Erythroblast (primary cell): ENCODE results near the gene AUTS2.

Experiments
- GATA1 ChIP-seq: IDR thresholded peaks from 2 replicates; pipeline ENCODE4 v1.6.1; 2011; ENCODE audit warnings: low read depth, mild to moderate bottlenecking, control low read depth, low read length, moderate library complexity
- POLR2A ChIP-seq: IDR thresholded peaks from 2 replicates; pipeline ENCODE4 v1.6.1; 2011; ENCODE audit warnings: mild to moderate bottlenecking, low read length

GRCh38 chr7:69860941-69861622 is 262.8 kb downstream of the AUTS2 start:
- TF ChIP-seq POLR2A (no peak), GATA1 (no peak)
